ENCODE measurements around the gene IGFN1.

The IGFN1 gene

GRCh38 chr1:201248721-201249559 is 58.3 kb downstream of the IGFN1 start:
- no peak overlapping the region for H3K4me3 ChIP-seq (ENCODE audit: insufficient read depth, low read length, poor library complexity, severe bottlenecking)
- H3K27ac ChIP-seq (ENCODE audit: low read depth, low read length): no peak overlapping the region
- H3K79me2 ChIP-seq (ENCODE audit: insufficient read depth, low read length): no peaks in the 10 kb centered on the region
- no peaks in the 10 kb centered on the region for H3F3A ChIP-seq (ENCODE audit: insufficient read depth)
- no peaks in the 10 kb centered on the region for H3K9me2 ChIP-seq (replicated peaks; ENCODE audit: insufficient read depth, low read length)
- H3K36me3 ChIP-seq (ENCODE audit: low read length): no peaks in the 10 kb centered on the region
- no peak overlapping the region for H3K4me2 ChIP-seq (ENCODE audit: low read depth, low read length, poor library complexity, severe bottlenecking)
- H2AFZ ChIP-seq (ENCODE audit: low read depth, low read length, severe bottlenecking): no peak overlapping the region
- H3K9me3 ChIP-seq (ENCODE audit: insufficient read depth, low read length): no peaks in the 10 kb centered on the region
- H3K9ac ChIP-seq (ENCODE audit: low read length): no peak overlapping the region
- TF ChIP-seq CTCF (IDR thresholded peaks at IDR 0.05; ENCODE audit: insufficient read depth, low read length, poor library complexity, severe bottlenecking) (no peak), EZH2phosphoT487 (conservative IDR thresholded peaks at IDR 0.05; ENCODE audit: low read length) (no peak)
- H4K20me1 ChIP-seq (ENCODE audit: low read depth, low read length): no peaks in the 10 kb centered on the region
- H3K27me3 ChIP-seq (ENCODE audit: low read length): no peaks in the 10 kb centered on the region

- no peaks in the 10 kb centered on the region for H3K9me2 ChIP-seq (replicated peaks; ENCODE audit: insufficient read depth, low read length)
- H3K4me2 ChIP-seq (ENCODE audit: low read depth, low read length, poor library complexity, severe bottlenecking): no peak overlapping the region
- no peaks in the 10 kb centered on the region for H3K9me3 ChIP-seq (ENCODE audit: insufficient read depth, low read length)
- no peaks in the 10 kb centered on the region for H4K20me1 ChIP-seq (ENCODE audit: low read depth, low read length)
- no peak for TF ChIP-seq EZH2phosphoT487 (conservative IDR thresholded peaks at IDR 0.05; ENCODE audit: low read length)
- TF ChIP-seq CTCF (IDR thresholded peaks at IDR 0.05; ENCODE audit: insufficient read depth, low read length, poor library complexity, severe bottlenecking): no peak
- no peak overlapping the region for H3K9ac ChIP-seq (ENCODE audit: low read length)
- H3K27ac ChIP-seq (ENCODE audit: low read depth, low read length): no peak overlapping the region
- no peak overlapping the region for H2AFZ ChIP-seq (ENCODE audit: low read depth, low read length, severe bottlenecking)
- H3K4me3 ChIP-seq (ENCODE audit: insufficient read depth, low read length, poor library complexity, severe bottlenecking): no peak overlapping the region
- H3F3A ChIP-seq (ENCODE audit: insufficient read depth): no peaks in the 10 kb centered on the region
- no peaks in the 10 kb centered on the region for H3K36me3 ChIP-seq (ENCODE audit: low read length)
- no peaks in the 10 kb centered on the region for H3K79me2 ChIP-seq (ENCODE audit: insufficient read depth, low read length)
- H3K27me3 ChIP-seq (ENCODE audit: low read length): no peaks in the 10 kb centered on the region
Measured at GRCh38 chr1:201250326-201251011, 59.8 kb downstream of the IGFN1 start.

- Histone ChIP-seq H3K79me2 (ENCODE audit: insufficient read depth, low read length) (no peaks in the 10 kb centered on the region), H3K9me3 (ENCODE audit: insufficient read depth, low read length) (no peaks in the 10 kb centered on the region), H3K27ac (ENCODE audit: low read depth, low read length) (no peak overlapping the region), H3K4me3 (ENCODE audit: insufficient read depth, low read length, poor library complexity, severe bottlenecking) (no peak overlapping the region), H3K9me2 (replicated peaks; ENCODE audit: insufficient read depth, low read length) (no peaks in the 10 kb centered on the region), H3F3A (ENCODE audit: insufficient read depth) (no peaks in the 10 kb centered on the region), H3K4me2 (ENCODE audit: low read depth, low read length, poor library complexity, severe bottlenecking) (no peak overlapping the region), H4K20me1 (ENCODE audit: low read depth, low read length) (no peaks in the 10 kb centered on the region), H3K27me3 (ENCODE audit: low read length) (no peaks in the 10 kb centered on the region), H3K9ac (ENCODE audit: low read length) (no peak overlapping the region), H3K36me3 (ENCODE audit: low read length) (no peaks in the 10 kb centered on the region), H2AFZ (ENCODE audit: low read depth, low read length, severe bottlenecking) (no peak overlapping the region)
- TF ChIP-seq EZH2phosphoT487 (conservative IDR thresholded peaks at IDR 0.05; ENCODE audit: low read length) (no peak), CTCF (IDR thresholded peaks at IDR 0.05; ENCODE audit: insufficient read depth, low read length, poor library complexity, severe bottlenecking) (no peak)
Measured at GRCh38 chr1:201251411-201251810, 60.8 kb downstream of the IGFN1 start.
